K562 (cell line): ENCODE data around the gene ZC3H10. TPM values are rescaled to one million over a fixed set of nuclear protein-coding genes. Genes with fewer than 3 reads are reported as not detected.

Experiments used
- CBX8 ChIP-seq: fragments of 200-600 bp; sonication (generic); IDR thresholded peaks from 2 replicates; pipeline ENCODE4 v1.6.1; 2012; ENCODE audit warnings: borderline replicate concordance, mixed run types, low read depth, mild to moderate bottlenecking, moderate library complexity, mixed read lengths, low read length, control low read depth, inconsistent platforms; ENCODE audit not compliant: poor library complexity, severe bottlenecking; ENCODE audit errors: extremely low read depth
- CHCHD3 ChIP-seq: fragments of 250-450 bp; sonication (Bioruptor Pico); IDR thresholded peaks from 2 replicates; pipeline ENCODE4 v2.1.2; 2022; ENCODE audit warnings: mild to moderate bottlenecking
- HNRNPLL ChIP-seq: fragments of 200-400 bp; formaldehyde crosslinking; IDR thresholded peaks from 2 replicates; pipeline ENCODE4 v1.6.1; 2017; ENCODE audit warnings: low read length, low read depth, mild to moderate bottlenecking; ENCODE audit not compliant: poor library complexity, severe bottlenecking
- MIER1 ChIP-seq: fragments of 450-650 bp; IDR thresholded peaks from 2 replicates; pipeline ENCODE4 v1.6.1; 2016; ENCODE audit warnings: antibody characterized with exemption, mild to moderate bottlenecking, low read depth
- NR4A1 ChIP-seq, 2 experiments: fragments of 250-450 bp in 1 of 2; fragments of 450-650 bp in 1 of 2; sonication (Bioruptor Pico) in 1 of 2; IDR thresholded peaks; 2 replicates each; pipeline versions ENCODE4 v1.4.0 to v1.6.1; 2016 to 2020; ENCODE audit warnings: mild to moderate bottlenecking in 2 of 2, missing compliant biosample characterization in 1 of 2, missing genetic modification characterization in 1 of 2, moderate library complexity in 1 of 2
- POU5F1 ChIP-seq: fragments of 150-350 bp; IDR thresholded peaks from 2 replicates; pipeline ENCODE4 v1.6.1; 2014; ENCODE audit warnings: borderline replicate concordance, low read length, low read depth, mild to moderate bottlenecking; ENCODE audit not compliant: partially characterized antibody
- RBBP5 ChIP-seq: fragments of 200-600 bp; sonication (generic); IDR thresholded peaks from 2 replicates; pipeline ENCODE4 v1.6.1; 2012; ENCODE audit warnings: borderline replicate concordance, mild to moderate bottlenecking, low read length, control low read depth, inconsistent platforms; ENCODE audit not compliant: insufficient read depth, poor library complexity, severe bottlenecking
- YBX1 ChIP-seq: fragments of 450-650 bp; IDR thresholded peaks from 2 replicates; pipeline ENCODE4 v1.7.1; 2016; ENCODE audit warnings: mild to moderate bottlenecking
- ZNF175 ChIP-seq: fragments of 200-800 bp; sonication (Bioruptor generic); IDR thresholded peaks from 2 replicates; pipeline ENCODE4 v1.6.1; 2016; ENCODE audit warnings: low read depth, mild to moderate bottlenecking, missing genetic modification characterization, missing compliant biosample characterization
- ZNF41 ChIP-seq: fragments of 250-450 bp; sonication (Bioruptor Pico); conservative IDR thresholded peaks from 2 replicates; pipeline ENCODE4 v1.4.0; 2020; ENCODE audit warnings: mild to moderate bottlenecking
- polyA plus RNA-seq, 8 experiments: library from polyadenylated mRNA; depleted of rRNA in 4 of 8; stranded (reverse) in 5 of 8; unstranded in 3 of 8; fragments of >200 nt; fragmentation: Nextera tagmentation in 2 of 8; fragmentation: Illumina TruSeq in 1 of 8; extraction: Ambion mirVana in 2 of 8; extraction: Trizol in 1 of 8; gene quantifications; 2 replicates each; pipeline versions ENCODE4 v1.2.1 to v1.2.3, GENCODE V29; 2011 to 2014; ENCODE audit warnings: inconsistent platforms in 1 of 8, missing spikeins in 1 of 8
- total RNA-seq, 7 experiments: library from RNA; depleted of rRNA in 6 of 7; stranded (reverse); fragments of >200 nt in 6 of 7; fragmentation: Illumina TruSeq in 2 of 7; extraction: Trizol in 2 of 7; gene quantifications; 2 replicates each; pipeline versions ENCODE4 v1.2.1 to v1.2.3, GENCODE V29; 2011 to 2021; ENCODE audit warnings: low replicate concordance in 1 of 7
- TF ChIP-seq, protein P1 (sequence below), 2 experiments: fragments of 450-650 bp in 1 of 2; sonication (generic) in 1 of 2; formaldehyde crosslinking; conservative IDR thresholded peaks; 2 replicates each; pipeline versions ENCODE4 v1.4.0 to v1.8.1; 2020 to 2022; ENCODE audit warnings: mild to moderate bottlenecking in 1 of 2, missing genetic modification reagents in 1 of 2
- TF ChIP-seq, protein P2 (sequence below): fragments of 200-800 bp; sonication (Bioruptor generic); IDR thresholded peaks from 2 replicates; pipeline ENCODE4 v1.6.1; 2016; ENCODE audit warnings: missing genetic modification characterization, missing compliant biosample characterization
- TF ChIP-seq, protein P3 (sequence below): fragments of 450-650 bp; IDR thresholded peaks from 2 replicates; pipeline ENCODE4 v1.6.1; 2016; ENCODE audit warnings: low read depth, mild to moderate bottlenecking, moderate library complexity
- TF ChIP-seq, protein P4 (sequence below): fragments of 450-650 bp; IDR thresholded peaks from 2 replicates; pipeline ENCODE4 v1.6.1; 2016; ENCODE audit warnings: mild to moderate bottlenecking

ZC3H10 gene
- total and polyA plus RNA-seq, 9 of the 15 experiments (the other 6 are each of a cell fraction or from before 2014, with no cell fraction given) = 0.31 to 4.1 (median 1.6) TPM

DNA sequence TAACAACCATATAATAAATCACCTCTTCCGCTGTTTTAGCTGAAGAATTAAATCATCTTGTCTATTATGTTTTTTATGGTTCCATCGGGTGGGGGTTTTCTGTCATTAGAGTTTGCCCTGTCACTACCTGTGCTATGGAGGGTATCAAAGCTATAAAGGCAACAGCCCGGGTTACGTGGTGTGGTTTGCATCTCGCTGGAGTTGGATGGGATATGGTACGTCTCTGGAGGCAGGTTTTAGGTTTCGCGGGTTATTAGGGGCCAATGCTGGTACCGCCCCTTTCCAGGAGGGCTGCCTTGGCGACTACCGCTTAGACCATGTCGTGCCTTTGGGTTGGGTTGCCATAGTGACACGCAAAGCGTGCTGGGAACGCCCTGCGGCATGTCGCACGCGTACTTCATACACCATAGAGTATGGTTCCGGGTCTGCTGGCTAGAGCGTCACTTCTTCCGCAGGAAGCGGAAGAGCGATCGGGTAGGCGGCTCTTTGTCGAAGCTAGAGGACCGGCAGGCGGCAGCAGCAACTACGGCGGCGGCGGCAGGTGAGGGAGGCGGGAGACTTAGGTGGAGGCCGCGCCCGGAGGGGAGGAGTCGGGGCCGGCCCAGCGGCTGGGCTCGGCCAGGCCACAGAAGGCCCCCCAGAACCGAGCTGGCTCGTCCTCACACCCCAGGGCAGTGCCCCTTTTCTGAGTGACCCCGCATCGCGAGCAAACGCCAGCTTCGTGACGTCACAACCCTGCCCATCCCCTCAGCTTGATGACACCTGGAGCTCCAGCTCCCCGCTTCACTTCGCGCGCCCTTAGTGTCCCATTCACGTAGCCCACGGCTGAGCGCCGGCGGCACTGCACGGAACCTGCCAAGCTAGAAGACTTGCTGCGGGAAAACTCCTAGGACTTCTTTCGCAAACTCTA lies at the start of gene ZC3H10 (continued):
- TF ChIP-seq, protein P1, sequence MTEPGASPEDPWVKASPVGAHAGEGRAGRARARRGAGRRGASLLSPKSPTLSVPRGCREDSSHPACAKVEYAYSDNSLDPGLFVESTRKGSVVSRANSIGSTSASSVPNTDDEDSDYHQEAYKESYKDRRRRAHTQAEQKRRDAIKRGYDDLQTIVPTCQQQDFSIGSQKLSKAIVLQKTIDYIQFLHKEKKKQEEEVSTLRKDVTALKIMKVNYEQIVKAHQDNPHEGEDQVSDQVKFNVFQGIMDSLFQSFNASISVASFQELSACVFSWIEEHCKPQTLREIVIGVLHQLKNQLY (CRISPR knock-in tag; conservative IDR thresholded peaks at IDR 0.05) = peak in 1 of 2 experiments; percentile 67; a peak in 1 of 4 replicates
- TF ChIP-seq ZNF41 (CRISPR knock-in tag) = peak; percentile 75; the same call in 1 of the 2 replicates
- TF ChIP-seq, protein P2, sequence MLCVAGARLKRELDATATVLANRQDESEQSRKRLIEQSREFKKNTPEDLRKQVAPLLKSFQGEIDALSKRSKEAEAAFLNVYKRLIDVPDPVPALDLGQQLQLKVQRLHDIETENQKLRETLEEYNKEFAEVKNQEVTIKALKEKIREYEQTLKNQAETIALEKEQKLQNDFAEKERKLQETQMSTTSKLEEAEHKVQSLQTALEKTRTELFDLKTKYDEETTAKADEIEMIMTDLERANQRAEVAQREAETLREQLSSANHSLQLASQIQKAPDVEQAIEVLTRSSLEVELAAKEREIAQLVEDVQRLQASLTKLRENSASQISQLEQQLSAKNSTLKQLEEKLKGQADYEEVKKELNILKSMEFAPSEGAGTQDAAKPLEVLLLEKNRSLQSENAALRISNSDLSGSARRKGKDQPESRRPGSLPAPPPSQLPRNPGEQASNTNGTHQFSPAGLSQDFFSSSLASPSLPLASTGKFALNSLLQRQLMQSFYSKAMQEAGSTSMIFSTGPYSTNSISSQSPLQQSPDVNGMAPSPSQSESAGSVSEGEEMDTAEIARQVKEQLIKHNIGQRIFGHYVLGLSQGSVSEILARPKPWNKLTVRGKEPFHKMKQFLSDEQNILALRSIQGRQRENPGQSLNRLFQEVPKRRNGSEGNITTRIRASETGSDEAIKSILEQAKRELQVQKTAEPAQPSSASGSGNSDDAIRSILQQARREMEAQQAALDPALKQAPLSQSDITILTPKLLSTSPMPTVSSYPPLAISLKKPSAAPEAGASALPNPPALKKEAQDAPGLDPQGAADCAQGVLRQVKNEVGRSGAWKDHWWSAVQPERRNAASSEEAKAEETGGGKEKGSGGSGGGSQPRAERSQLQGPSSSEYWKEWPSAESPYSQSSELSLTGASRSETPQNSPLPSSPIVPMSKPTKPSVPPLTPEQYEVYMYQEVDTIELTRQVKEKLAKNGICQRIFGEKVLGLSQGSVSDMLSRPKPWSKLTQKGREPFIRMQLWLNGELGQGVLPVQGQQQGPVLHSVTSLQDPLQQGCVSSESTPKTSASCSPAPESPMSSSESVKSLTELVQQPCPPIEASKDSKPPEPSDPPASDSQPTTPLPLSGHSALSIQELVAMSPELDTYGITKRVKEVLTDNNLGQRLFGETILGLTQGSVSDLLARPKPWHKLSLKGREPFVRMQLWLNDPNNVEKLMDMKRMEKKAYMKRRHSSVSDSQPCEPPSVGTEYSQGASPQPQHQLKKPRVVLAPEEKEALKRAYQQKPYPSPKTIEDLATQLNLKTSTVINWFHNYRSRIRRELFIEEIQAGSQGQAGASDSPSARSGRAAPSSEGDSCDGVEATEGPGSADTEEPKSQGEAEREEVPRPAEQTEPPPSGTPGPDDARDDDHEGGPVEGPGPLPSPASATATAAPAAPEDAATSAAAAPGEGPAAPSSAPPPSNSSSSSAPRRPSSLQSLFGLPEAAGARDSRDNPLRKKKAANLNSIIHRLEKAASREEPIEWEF (CRISPR knock-in tag) = no peak
- TF ChIP-seq YBX1 = no peak
- peak; percentile 69 for TF ChIP-seq POU5F1
- TF ChIP-seq, protein P3, sequence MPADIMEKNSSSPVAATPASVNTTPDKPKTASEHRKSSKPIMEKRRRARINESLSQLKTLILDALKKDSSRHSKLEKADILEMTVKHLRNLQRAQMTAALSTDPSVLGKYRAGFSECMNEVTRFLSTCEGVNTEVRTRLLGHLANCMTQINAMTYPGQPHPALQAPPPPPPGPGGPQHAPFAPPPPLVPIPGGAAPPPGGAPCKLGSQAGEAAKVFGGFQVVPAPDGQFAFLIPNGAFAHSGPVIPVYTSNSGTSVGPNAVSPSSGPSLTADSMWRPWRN = no peak
- no peak for TF ChIP-seq ZNF175
- no peak for TF ChIP-seq CHCHD3 (CRISPR knock-in tag)
- no peak for TF ChIP-seq CBX8
- TF ChIP-seq MIER1 = no peak
- TF ChIP-seq, protein P4, sequence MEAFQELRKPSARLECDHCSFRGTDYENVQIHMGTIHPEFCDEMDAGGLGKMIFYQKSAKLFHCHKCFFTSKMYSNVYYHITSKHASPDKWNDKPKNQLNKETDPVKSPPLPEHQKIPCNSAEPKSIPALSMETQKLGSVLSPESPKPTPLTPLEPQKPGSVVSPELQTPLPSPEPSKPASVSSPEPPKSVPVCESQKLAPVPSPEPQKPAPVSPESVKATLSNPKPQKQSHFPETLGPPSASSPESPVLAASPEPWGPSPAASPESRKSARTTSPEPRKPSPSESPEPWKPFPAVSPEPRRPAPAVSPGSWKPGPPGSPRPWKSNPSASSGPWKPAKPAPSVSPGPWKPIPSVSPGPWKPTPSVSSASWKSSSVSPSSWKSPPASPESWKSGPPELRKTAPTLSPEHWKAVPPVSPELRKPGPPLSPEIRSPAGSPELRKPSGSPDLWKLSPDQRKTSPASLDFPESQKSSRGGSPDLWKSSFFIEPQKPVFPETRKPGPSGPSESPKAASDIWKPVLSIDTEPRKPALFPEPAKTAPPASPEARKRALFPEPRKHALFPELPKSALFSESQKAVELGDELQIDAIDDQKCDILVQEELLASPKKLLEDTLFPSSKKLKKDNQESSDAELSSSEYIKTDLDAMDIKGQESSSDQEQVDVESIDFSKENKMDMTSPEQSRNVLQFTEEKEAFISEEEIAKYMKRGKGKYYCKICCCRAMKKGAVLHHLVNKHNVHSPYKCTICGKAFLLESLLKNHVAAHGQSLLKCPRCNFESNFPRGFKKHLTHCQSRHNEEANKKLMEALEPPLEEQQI = no peak
- TF ChIP-seq RBBP5 = peak; percentile 44
- TF ChIP-seq HNRNPLL = peak; percentile 93
- 0 out of 2 replicates have a peak, but pooled peaks have one; percentile 23 for TF ChIP-seq NR4A1 (CRISPR knock-in tag; IDR thresholded peaks at IDR 0.05)
- TF ChIP-seq NR4A1 (tag; IDR thresholded peaks at IDR 0.05) = no peak
